Upper lobe of left lung (tissue), 4 donors: ENCODE results near the gene UPK3A.

ENCODE experiments used
- EP300 ChIP-seq, 4 donors: sonication (generic); formaldehyde crosslinking; IDR thresholded peaks; one replicate each; pipeline ENCODE4 v1.5.1; 2017; ENCODE audit warnings: antibody characterized with exemption in 4 of 4, control low read depth in 2 of 4
- POLR2A ChIP-seq, 4 donors: fragments of 450-650 bp; IDR thresholded peaks; one replicate each; pipeline ENCODE4 v1.5.1; 2016 to 2017; ENCODE audit warnings: antibody characterized with exemption in 4 of 4, mild to moderate bottlenecking in 2 of 4
- POLR2AphosphoS5 ChIP-seq, 2 donors: sonication (generic); formaldehyde crosslinking; IDR thresholded peaks; one replicate each; pipeline ENCODE4 v1.5.1; 2017; ENCODE audit warnings: antibody characterized with exemption in 2 of 2
- TF ChIP-seq, protein P1 (sequence below), 6 experiments: fragments of 450-650 bp in 4 of 6; fragments of 200-600 bp in 2 of 6; sonication (generic) in 2 of 6; IDR thresholded peaks; one replicate each; pipeline ENCODE4 v1.5.1; 2016 to 2019; ENCODE audit warnings: antibody characterized with exemption in 6 of 6

- TF ChIP-seq, protein P1, sequence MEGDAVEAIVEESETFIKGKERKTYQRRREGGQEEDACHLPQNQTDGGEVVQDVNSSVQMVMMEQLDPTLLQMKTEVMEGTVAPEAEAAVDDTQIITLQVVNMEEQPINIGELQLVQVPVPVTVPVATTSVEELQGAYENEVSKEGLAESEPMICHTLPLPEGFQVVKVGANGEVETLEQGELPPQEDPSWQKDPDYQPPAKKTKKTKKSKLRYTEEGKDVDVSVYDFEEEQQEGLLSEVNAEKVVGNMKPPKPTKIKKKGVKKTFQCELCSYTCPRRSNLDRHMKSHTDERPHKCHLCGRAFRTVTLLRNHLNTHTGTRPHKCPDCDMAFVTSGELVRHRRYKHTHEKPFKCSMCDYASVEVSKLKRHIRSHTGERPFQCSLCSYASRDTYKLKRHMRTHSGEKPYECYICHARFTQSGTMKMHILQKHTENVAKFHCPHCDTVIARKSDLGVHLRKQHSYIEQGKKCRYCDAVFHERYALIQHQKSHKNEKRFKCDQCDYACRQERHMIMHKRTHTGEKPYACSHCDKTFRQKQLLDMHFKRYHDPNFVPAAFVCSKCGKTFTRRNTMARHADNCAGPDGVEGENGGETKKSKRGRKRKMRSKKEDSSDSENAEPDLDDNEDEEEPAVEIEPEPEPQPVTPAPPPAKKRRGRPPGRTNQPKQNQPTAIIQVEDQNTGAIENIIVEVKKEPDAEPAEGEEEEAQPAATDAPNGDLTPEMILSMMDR (IDR thresholded peaks at IDR 0.05): no peak
- no peak for TF ChIP-seq EP300 (IDR thresholded peaks at IDR 0.05)
- peak in 1 of 4 donors; percentile 10 for TF ChIP-seq POLR2A (IDR thresholded peaks at IDR 0.05)
- no peak for TF ChIP-seq POLR2AphosphoS5 (IDR thresholded peaks at IDR 0.05)
These were observed 34.0 kb downstream of the UPK3A start for GRCh38 chr22:45318558-45319323.
